ENCODE measurements around the gene CD81.

Gene CD81

GRCh38 chr11:2442589-2442988 is 65.5 kb downstream of the CD81 start:
- DNase-seq = no peak

GRCh38 chr11:2443406-2443805 is 66.3 kb downstream of the CD81 start:
- no peak for DNase-seq

DNA sequence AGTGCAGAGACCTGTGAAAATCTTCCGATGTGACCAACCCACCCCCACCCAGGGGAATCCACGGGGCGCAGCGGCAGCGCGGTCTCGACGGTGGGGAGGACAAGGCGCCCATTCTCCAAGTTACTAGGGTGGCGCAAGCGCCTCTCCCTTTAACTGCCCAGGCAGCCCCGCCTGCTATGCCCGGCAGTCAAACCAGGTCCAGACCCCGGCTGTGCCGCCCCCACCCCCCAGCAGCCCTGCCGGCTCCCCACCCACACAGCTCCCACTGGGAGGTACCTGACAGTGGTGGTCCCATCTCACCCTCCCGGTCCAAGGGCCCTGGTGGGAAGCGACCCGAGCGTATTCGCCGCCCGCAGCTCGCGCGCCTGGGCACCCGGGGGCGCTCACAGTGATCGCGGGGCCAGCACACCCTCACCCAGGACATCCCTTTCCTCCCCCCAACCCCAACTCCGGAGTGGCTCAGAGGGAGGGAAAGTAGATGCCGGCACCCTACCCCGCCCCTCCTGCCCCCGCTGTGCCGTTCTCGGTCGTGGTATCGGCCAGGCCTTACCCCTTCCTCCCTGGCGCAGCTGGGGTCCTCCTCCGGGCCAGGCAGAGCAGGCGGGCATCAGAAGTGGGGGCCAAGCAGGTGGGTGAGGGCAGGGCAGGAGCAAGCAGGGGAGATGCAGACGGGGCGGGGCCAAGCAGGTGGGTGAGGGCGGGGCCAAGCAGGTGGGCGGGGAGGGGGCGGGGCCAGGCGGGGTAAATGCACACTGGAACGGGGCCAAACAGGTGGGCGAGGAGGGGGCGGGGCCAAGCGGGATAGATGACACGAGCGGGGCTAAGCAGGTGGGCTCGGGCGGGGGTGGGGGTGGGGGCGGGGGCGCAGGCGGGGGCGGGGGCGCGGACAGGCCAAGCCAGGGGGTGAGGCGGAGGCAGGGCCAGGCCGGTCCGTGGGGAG is 67.0 kb downstream of the CD81 start, which contains the start of gene TRPM5:
TSS of gene TRPM5 (minus strand) at position 634 of the 940 bp plus-strand sequence. CDS start 21,478 bp downstream, outside the sequence.
- no peak for DNase-seq

- DNase-seq = no peak
Measured at GRCh38 chr11:2444821-2445745, 68.0 kb downstream of the CD81 start, which contains the start of gene KCNQ1. Gene KCNQ1, plus strand, starts transcription at chr11:2445008. Its CDS starts 91 bp downstream, at chr11:2445099.

- no peak for DNase-seq
Measured at GRCh38 chr11:2445746-2446551, 68.8 kb downstream of the CD81 start.

DNA sequence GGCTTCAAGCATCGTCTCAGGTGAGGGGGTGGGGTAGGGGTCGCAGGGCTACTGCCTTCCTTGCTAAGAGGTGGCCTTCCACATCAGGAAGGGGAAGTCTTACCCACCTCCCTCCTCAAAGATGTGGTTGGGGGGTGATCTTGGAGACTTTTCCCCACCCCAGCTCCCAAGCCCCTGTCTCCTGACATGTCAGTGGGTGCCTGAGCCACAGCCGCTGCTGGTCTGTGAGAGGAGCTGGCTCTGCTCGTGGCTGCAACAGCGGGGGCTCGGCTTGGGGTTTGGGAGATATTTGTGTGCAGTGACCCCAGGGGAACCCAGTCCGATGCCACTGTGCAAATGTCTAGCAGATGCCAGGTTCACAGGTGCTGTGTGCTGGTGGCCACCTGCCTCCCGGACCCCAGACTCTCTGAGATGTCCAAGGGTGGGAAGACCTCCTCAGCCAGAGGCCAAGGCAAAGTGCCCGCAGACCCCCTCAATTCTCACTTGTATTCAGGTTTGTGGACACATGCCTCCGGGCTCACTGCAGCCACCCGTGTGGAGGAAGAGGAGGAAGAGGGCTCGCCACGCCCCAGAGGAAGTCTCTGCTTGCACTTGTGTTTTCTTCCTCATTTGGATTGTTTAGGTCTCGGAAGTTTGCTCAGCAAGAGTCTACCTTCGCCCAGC is 69.6 kb downstream of the CD81 start:
- no peak for DNase-seq
